RWPE2 (cell line): ENCODE results near the gene CAMK2A.

Experiments used
- ATAC-seq: fragments of 200-7000 bp; cut with Tn5 transposase; 3 replicates; pipeline ENCODE4 v1.9.1; 2021; ENCODE audit warnings: low read depth
- DNase-seq: peaks from one replicate; pipeline ENCODE4 v3.0.0-alpha.2; 2020; ENCODE audit warnings: low spot score
- H3K27ac ChIP-seq: fragments of 450-650 bp; 2 replicates; pipeline ENCODE4 v1.5.1; 2017; ENCODE audit warnings: mild to moderate bottlenecking; ENCODE audit not compliant: poor library complexity, severe bottlenecking
- H3K27me3 ChIP-seq: fragments of 250-450 bp; sonication (Bioruptor Pico); 2 replicates; pipeline ENCODE4 v1.5.1; 2021; ENCODE audit warnings: mild to moderate bottlenecking, moderate library complexity; ENCODE audit not compliant: insufficient read depth, poor library complexity, severe bottlenecking
- H3K36me3 ChIP-seq: fragments of 250-450 bp; sonication (Bioruptor Pico); 2 replicates; pipeline ENCODE4 v1.5.1; 2020; ENCODE audit warnings: low read depth, mild to moderate bottlenecking, moderate library complexity
- H3K4me1 ChIP-seq: fragments of 250-450 bp; sonication (Bioruptor Pico); 2 replicates; pipeline ENCODE4 v1.5.1; 2021; ENCODE audit warnings: mild to moderate bottlenecking, moderate library complexity; ENCODE audit not compliant: insufficient read depth, poor library complexity, severe bottlenecking
- H3K4me3 ChIP-seq: fragments of 250-450 bp; sonication (Bioruptor Pico); 2 replicates; pipeline ENCODE4 v1.5.1; 2021; ENCODE audit warnings: mild to moderate bottlenecking, moderate library complexity; ENCODE audit not compliant: severe bottlenecking
- H3K9me3 ChIP-seq: fragments of 250-450 bp; sonication (Bioruptor Pico); 2 replicates; pipeline ENCODE4 v1.5.1; 2021; ENCODE audit warnings: mild to moderate bottlenecking, moderate library complexity; ENCODE audit not compliant: severe bottlenecking
- TF ChIP-seq, protein P1 (sequence below): fragments of 450-650 bp; IDR thresholded peaks from one replicate; pipeline ENCODE4 v1.5.1; 2017; ENCODE audit warnings: mild to moderate bottlenecking, moderate library complexity; ENCODE audit not compliant: poor library complexity, severe bottlenecking

The CAMK2A gene

GRCh38 chr5:150190503-150190979 lies 99.0 kb downstream of the CAMK2A start:
- Histone ChIP-seq H3K4me1 (no peaks in the 10 kb centered on the region), H3K27me3 (peaks cover 38% of the 10 kb centered on the region), H3K9me3 (no peaks in the 10 kb centered on the region), H3K27ac (no peak overlapping the region), H3K4me3 (no peak overlapping the region), H3K36me3 (no peaks in the 10 kb centered on the region)
- DNase-seq (no peak), ATAC-seq (peak; percentile 34; the same call in 1 of the 3 replicates)
- TF ChIP-seq, protein P1, sequence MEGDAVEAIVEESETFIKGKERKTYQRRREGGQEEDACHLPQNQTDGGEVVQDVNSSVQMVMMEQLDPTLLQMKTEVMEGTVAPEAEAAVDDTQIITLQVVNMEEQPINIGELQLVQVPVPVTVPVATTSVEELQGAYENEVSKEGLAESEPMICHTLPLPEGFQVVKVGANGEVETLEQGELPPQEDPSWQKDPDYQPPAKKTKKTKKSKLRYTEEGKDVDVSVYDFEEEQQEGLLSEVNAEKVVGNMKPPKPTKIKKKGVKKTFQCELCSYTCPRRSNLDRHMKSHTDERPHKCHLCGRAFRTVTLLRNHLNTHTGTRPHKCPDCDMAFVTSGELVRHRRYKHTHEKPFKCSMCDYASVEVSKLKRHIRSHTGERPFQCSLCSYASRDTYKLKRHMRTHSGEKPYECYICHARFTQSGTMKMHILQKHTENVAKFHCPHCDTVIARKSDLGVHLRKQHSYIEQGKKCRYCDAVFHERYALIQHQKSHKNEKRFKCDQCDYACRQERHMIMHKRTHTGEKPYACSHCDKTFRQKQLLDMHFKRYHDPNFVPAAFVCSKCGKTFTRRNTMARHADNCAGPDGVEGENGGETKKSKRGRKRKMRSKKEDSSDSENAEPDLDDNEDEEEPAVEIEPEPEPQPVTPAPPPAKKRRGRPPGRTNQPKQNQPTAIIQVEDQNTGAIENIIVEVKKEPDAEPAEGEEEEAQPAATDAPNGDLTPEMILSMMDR = no peak

- DNase-seq (no peak), ATAC-seq (0 out of 3 replicates have a peak, but pooled peaks have one; percentile 22)
- Histone ChIP-seq H3K9me3 (no peaks in the 10 kb centered on the region), H3K4me3 (no peak within 1 kb of the TSS), H3K27ac (no peak within 1 kb of the TSS), H3K36me3 (no peaks in the 10 kb centered on the region), H3K27me3 (peaks cover 38% of the 10 kb centered on the region), H3K4me1 (no peaks in the 10 kb centered on the region)
- TF ChIP-seq, protein P1 = no peak
Observed at GRCh38 chr5:150189728-150190502, 99.7 kb downstream of the CAMK2A start, which contains the start of gene SLC6A7. Gene SLC6A7, plus strand, starts transcription at chr5:150190062. Its CDS starts 266 bp downstream, at chr5:150190328.

DNA sequence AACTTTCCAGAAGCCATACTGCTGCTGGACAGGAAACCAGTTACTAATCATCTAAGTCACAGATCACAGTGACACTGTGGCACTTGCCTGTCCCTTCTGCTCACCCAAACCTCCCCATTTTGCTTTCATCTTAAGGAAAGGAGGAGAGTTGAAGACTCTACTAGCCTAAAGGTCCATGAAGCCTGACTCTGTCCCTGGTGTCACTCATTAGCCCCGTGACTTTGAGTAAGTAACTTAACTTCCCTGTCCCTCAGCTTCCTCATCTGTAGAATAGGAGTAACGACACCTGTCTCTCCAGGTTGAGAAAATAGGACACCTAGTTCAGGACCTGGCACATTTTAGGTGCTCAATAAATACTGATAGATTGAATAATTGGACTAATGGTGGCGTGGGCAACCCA lies 100.2 kb downstream of the CAMK2A start:
- no peak for ATAC-seq
- H3K27me3 ChIP-seq = peaks cover 38% of the 10 kb centered on the region
- H3K36me3 ChIP-seq = no peaks in the 10 kb centered on the region
- no peaks in the 10 kb centered on the region for H3K4me1 ChIP-seq
- H3K9me3 ChIP-seq = no peaks in the 10 kb centered on the region
- DNase-seq = no peak
- TF ChIP-seq, protein P1 = no peak
- no peak overlapping the region for H3K27ac ChIP-seq
- H3K4me3 ChIP-seq = no peak overlapping the region

DNA sequence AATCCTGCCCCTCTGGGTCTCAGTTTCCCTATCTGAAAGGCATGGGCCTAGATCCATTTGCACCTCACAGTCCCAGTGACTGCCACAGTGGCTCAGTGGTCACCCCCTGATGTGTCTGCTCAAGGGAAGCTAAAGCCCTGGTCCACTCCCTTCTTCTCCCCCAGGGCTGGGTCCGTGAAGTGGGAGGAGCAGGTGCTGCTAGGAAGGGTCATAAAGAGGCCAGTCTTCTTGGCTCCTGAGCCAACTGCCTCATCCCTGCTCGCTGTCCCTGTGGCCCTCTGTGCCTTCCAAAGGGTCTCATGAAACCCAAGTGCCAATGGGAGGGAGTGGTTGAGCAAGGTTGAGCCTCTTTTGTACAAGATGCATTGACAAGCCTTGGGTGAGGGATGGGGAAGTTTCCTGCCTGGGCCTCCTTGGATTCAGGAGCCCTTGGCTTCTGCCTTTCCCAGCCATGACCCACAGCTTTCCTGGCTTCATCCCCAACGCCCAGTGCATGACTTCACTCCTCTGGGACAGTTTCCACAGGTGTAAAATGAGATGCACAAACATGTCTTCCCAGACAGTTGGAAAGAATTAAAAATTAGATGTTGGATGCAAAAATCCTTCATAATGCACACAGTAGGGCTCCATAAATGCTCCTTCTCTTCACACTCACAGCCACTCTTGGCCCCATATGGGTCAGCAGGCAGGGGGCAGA lies 101.3 kb downstream of the CAMK2A start:
- ATAC-seq (no peak), DNase-seq (no peak)
- no peaks in the 10 kb centered on the region for H3K36me3 ChIP-seq
- no peak overlapping the region for H3K27ac ChIP-seq
- peaks cover 38% of the 10 kb centered on the region for H3K27me3 ChIP-seq
- no peaks in the 10 kb centered on the region for H3K9me3 ChIP-seq
- no peak overlapping the region for H3K4me3 ChIP-seq
- no peaks in the 10 kb centered on the region for H3K4me1 ChIP-seq
- TF ChIP-seq, protein P1 = no peak
